Suprapubic skin (tissue), 3 donors: ENCODE measurements around the gene KIF20B.

Experiments used
- CTCF ChIP-seq, 2 donors: fragments of 200-600 bp in 1 of 2; fragments of 450-650 bp in 1 of 2; sonication (generic) in 1 of 2; IDR thresholded peaks; one replicate each; pipeline ENCODE4 v1.5.1; 2016 to 2019; ENCODE audit warnings: antibody characterized with exemption in 2 of 2, mild to moderate bottlenecking in 1 of 2, moderate library complexity in 1 of 2
- POLR2AphosphoS5 ChIP-seq, 3 donors: sonication (generic); formaldehyde crosslinking; IDR thresholded peaks; one replicate each; pipeline ENCODE4 v1.6.1; 2017; ENCODE audit warnings: antibody characterized with exemption in 3 of 3

DNA sequence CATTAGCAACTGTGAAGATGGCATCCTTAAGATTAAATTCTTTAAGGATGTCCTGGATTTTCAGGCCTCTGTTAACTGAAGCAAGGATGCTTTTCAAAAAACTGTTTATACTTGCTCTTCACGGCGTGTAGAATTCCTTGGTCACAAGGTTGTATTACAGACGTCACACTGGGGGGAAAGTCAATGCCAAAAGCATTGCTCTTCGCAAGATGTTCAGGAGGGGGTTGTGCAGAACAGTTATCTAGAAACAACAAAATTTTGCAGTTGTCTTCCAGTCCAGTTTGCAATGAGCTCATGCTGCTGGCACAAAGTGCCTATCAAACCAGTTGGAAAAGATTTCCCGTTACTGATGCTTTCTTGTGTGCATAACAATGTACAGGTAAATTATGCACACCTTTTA is 8.2 kb upstream of the KIF20B start:
- TF ChIP-seq CTCF (IDR thresholded peaks at IDR 0.05) (no peak), POLR2AphosphoS5 (IDR thresholded peaks at IDR 0.05) (no peak)
